Sigmoid colon (tissue), 4 donors: ENCODE data around the gene STX1B.

Experiments used
- EP300 ChIP-seq, 4 donors: sonication (generic); formaldehyde crosslinking; IDR thresholded peaks; one replicate each; pipeline ENCODE4 v1.6.1; 2017; ENCODE audit warnings: antibody characterized with exemption in 4 of 4
- POLR2A ChIP-seq, 2 donors: fragments of 450-650 bp; IDR thresholded peaks; one replicate each; pipeline ENCODE4 v1.6.1; 2016; ENCODE audit warnings: antibody characterized with exemption in 2 of 2, mild to moderate bottlenecking in 2 of 2, moderate library complexity in 2 of 2
- TF ChIP-seq, protein P1 (sequence below), 4 experiments: fragments of 450-650 bp in 3 of 4; fragments of 200-600 bp in 1 of 4; IDR thresholded peaks; one replicate each; pipeline ENCODE4 v1.5.1; 2016 to 2019; ENCODE audit warnings: antibody characterized with exemption in 4 of 4, mild to moderate bottlenecking in 3 of 4, moderate library complexity in 2 of 4

GRCh38 chr16:30995927-30996323 is 14.5 kb downstream of the STX1B start:
- TF ChIP-seq, protein P1, sequence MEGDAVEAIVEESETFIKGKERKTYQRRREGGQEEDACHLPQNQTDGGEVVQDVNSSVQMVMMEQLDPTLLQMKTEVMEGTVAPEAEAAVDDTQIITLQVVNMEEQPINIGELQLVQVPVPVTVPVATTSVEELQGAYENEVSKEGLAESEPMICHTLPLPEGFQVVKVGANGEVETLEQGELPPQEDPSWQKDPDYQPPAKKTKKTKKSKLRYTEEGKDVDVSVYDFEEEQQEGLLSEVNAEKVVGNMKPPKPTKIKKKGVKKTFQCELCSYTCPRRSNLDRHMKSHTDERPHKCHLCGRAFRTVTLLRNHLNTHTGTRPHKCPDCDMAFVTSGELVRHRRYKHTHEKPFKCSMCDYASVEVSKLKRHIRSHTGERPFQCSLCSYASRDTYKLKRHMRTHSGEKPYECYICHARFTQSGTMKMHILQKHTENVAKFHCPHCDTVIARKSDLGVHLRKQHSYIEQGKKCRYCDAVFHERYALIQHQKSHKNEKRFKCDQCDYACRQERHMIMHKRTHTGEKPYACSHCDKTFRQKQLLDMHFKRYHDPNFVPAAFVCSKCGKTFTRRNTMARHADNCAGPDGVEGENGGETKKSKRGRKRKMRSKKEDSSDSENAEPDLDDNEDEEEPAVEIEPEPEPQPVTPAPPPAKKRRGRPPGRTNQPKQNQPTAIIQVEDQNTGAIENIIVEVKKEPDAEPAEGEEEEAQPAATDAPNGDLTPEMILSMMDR (IDR thresholded peaks at IDR 0.05) = no peak
- TF ChIP-seq POLR2A (IDR thresholded peaks at IDR 0.05) (no peak), EP300 (IDR thresholded peaks at IDR 0.05) (no peak)
